ENCODE measurements around the gene CXorf38. TPM values are rescaled to one million over a fixed set of nuclear protein-coding genes. Genes with fewer than 3 reads are reported as not detected.

Gene CXorf38
- total RNA-seq, 1 donor from 2014 or later, result 17.2 TPM

- intact Hi-C loops (cut with micrococcal nuclease), result no loop called here
These were observed 15.2 kb downstream of the CXorf38 start for GRCh38 chrX:40632199-40632598.

GRCh38 chrX:40628506-40628905 lies 18.9 kb downstream of the CXorf38 start:
- intact Hi-C loops (cut with micrococcal nuclease), result no loop called here

GRCh38 chrX:40625294-40625693 lies 22.1 kb downstream of the CXorf38 start:
- intact Hi-C loops (cut with micrococcal nuclease), result no loop called here

GRCh38 chrX:40623665-40624064 lies 23.7 kb downstream of the CXorf38 start:
- intact Hi-C loops (cut with micrococcal nuclease), result no loop called here

GRCh38 chrX:40623139-40623536 lies 24.2 kb downstream of the CXorf38 start, which contains the start of gene MPC1L:
Gene MPC1L, plus strand, starts transcription at chrX:40623428. Its CDS starts 138 bp downstream, at chrX:40623566.
- intact Hi-C loops (cut with micrococcal nuclease), result no loop called here

GRCh38 chrX:40622479-40623138 lies 24.8 kb downstream of the CXorf38 start:
- intact Hi-C loops (cut with micrococcal nuclease), result no loop called here

- intact Hi-C loops (cut with micrococcal nuclease), result no loop called here
These were observed 29.8 kb downstream of the CXorf38 start for GRCh38 chrX:40617566-40617965.

GRCh38 chrX:40615976-40616375 lies 31.4 kb downstream of the CXorf38 start:
- intact Hi-C loops (cut with micrococcal nuclease), result no loop called here

GRCh38 chrX:40612511-40612910 lies 34.9 kb downstream of the CXorf38 start:
- intact Hi-C loops (cut with micrococcal nuclease), result no loop called here

GRCh38 chrX:40607381-40607780 lies 40.0 kb downstream of the CXorf38 start:
- intact Hi-C loops (cut with micrococcal nuclease), result no loop called here

GRCh38 chrX:40603446-40603845 lies 43.9 kb downstream of the CXorf38 start:
- intact Hi-C loops (cut with micrococcal nuclease), result no loop called here

- intact Hi-C loops (cut with micrococcal nuclease), result loop anchor here (10.0 kb wide), 2 partner anchors 145 to 745 kb away; partner anchors contain the start of genes DDX3X and MED14
These were observed 57.6 kb downstream of the CXorf38 start for GRCh38 chrX:40589616-40590321.

GRCh38 chrX:40587623-40588022 lies 59.7 kb downstream of the CXorf38 start:
- intact Hi-C loops (cut with micrococcal nuclease), result loop anchor here (10.0 kb wide), 2 partner anchors 147 to 747 kb away; partner anchors contain the start of genes DDX3X and MED14

- intact Hi-C loops (cut with micrococcal nuclease), result loop anchor here (10.0 kb wide), 2 partner anchors 152 to 752 kb away; partner anchors contain the start of genes DDX3X and MED14
These were observed 64.5 kb downstream of the CXorf38 start for GRCh38 chrX:40582811-40583210.

GRCh38 chrX:40582178-40582577 lies 65.2 kb downstream of the CXorf38 start:
- intact Hi-C loops (cut with micrococcal nuclease), result loop anchor here (10.0 kb wide), 2 partner anchors 153 to 753 kb away; partner anchors contain the start of genes DDX3X and MED14

- intact Hi-C loops (cut with micrococcal nuclease), result loop anchor here (10.0 kb wide), 2 partner anchors 153 to 753 kb away; partner anchors contain the start of genes DDX3X and MED14
These were observed 65.9 kb downstream of the CXorf38 start for GRCh38 chrX:40581336-40581920.

- intact Hi-C loops (cut with micrococcal nuclease), result loop anchor here (1.0 to 10.0 kb wide), 3 partner anchors 67 to 754 kb away; partner anchors contain the start of genes CXorf38, DDX3X and MED14
These were observed 66.6 kb downstream of the CXorf38 start, which contains the start of gene ATP6AP2 for GRCh38 chrX:40580537-40581335. Gene ATP6AP2, plus strand, starts transcription at chrX:40580970. Its CDS starts 96 bp downstream, at chrX:40581066.

GRCh38 chrX:40579900-40580536 lies 67.3 kb downstream of the CXorf38 start:
- intact Hi-C loops (cut with micrococcal nuclease), result loop anchor here (1.0 to 10.0 kb wide), 3 partner anchors 67 to 755 kb away; partner anchors contain the start of genes CXorf38, DDX3X and MED14

- intact Hi-C loops (cut with micrococcal nuclease), result no loop called here
These were observed 68.2 kb downstream of the CXorf38 start for GRCh38 chrX:40579141-40579540.

- intact Hi-C loops (cut with micrococcal nuclease), result no loop called here
These were observed 69.2 kb downstream of the CXorf38 start for GRCh38 chrX:40578039-40578695.

Data from T-helper 2 cell treated with Interferon-gamma antibody and Interleukin-4, amounts not matched to agents 100 ng/mL and 5 ng/mL, for 36 hours (primary cell).